HepG2 (cell line): ENCODE data around the gene FABP6. TPM values are rescaled to one million over a fixed set of nuclear protein-coding genes. Genes with fewer than 3 reads are reported as not detected.
"Not testable (repeated sequence)": the region's sequence is repeated elsewhere in the genome, so short reads cannot be mapped to it uniquely, and the experiment has no call there.

ENCODE experiments used
- ATAC-seq: fragments of 200-7000 bp; cut with Tn5 transposase; 3 replicates; pipeline ENCODE4 v1.9.1; 2020; ENCODE audit warnings: mild to moderate bottlenecking, moderate library complexity
- BruUV-seq: library from RNA; stranded (reverse); fragments of 400-500 nt; replicated peaks from 2 replicates; lab custom pipeline; 2021; lab: Mats Ljungman, UMichigan
- CTCF ChIA-PET: fragments of 300-600 bp; formaldehyde crosslinking; extraction: SDS; loops from one replicate; lab custom pipeline; 2021; ENCODE audit warnings: low total read pairs, inconsistent platforms, low intra/inter-chr PET ratio; lab: Yijun Ruan, JAX
- POLR2A ChIA-PET: fragments of 350-600 bp; sonication (Branson Sonifier 250); formaldehyde crosslinking; loops from one replicate; lab custom pipeline; 2020; ENCODE audit warnings: antibody characterized with exemption, inconsistent platforms; lab: Yijun Ruan, JAX
- DNase-seq: peaks from one replicate; pipeline ENCODE4 v3.0.0-alpha.2; 2015; ENCODE audit warnings: low spot score
- FAIRE-seq: peaks from 3 replicates; lab custom pipeline; 2011; peaks lifted over from hg19 to GRCh38; lab: Jason Lieb, UNC
- H2AFZ ChIP-seq: one replicate; pipeline ENCODE4 v1.6.1; 2011; ENCODE audit warnings: low read length, inconsistent platforms
- H3K27ac ChIP-seq: fragments of 300-600 bp; 3 replicates; pipeline ENCODE4 v1.8.0; 2011; ENCODE audit warnings: mixed run types, mild to moderate bottlenecking, mixed read lengths, low read length, inconsistent platforms; ENCODE audit not compliant: insufficient read depth; ENCODE audit errors: extremely low read length
- H3K27me3 ChIP-seq, 2 experiments: fragments of 200-600 bp in 1 of 2; 2 replicates in 1 of 2; 3 replicates in 1 of 2; pipeline versions ENCODE4 v1.6.0 to v1.8.0; 2011; ENCODE audit warnings: low read length in 2 of 2, mild to moderate bottlenecking in 2 of 2, moderate library complexity in 2 of 2, inconsistent platforms in 1 of 2; ENCODE audit not compliant: insufficient read depth in 2 of 2, control insufficient read depth in 1 of 2
- H3K36me3 ChIP-seq, 2 experiments: fragments of 200-600 bp in 1 of 2; replicated peaks in 1 of 2; 2 replicates in 1 of 2; 3 replicates in 1 of 2; pipeline versions ENCODE4 v1.5.1 to v1.8.0; 2011; ENCODE audit warnings: low read length in 2 of 2, inconsistent platforms in 1 of 2; ENCODE audit not compliant: insufficient read depth in 2 of 2, control insufficient read depth in 1 of 2
- H3K4me1 ChIP-seq: 2 replicates; pipeline ENCODE4 v1.5.1; 2012; ENCODE audit warnings: low read length, inconsistent platforms; ENCODE audit not compliant: insufficient read depth
- H3K4me2 ChIP-seq: 2 replicates; pipeline ENCODE4 v1.6.0; 2011; ENCODE audit warnings: low read depth, low read length, inconsistent platforms
- H3K4me3 ChIP-seq, 3 experiments: fragments of 200-600 bp in 1 of 3; sonication (generic), shearing (Covaris generic) in 1 of 3; replicated peaks in 1 of 3; 2 replicates each; pipeline ENCODE4 v1.5.1; 2011 to 2016; ENCODE audit warnings: low read length in 3 of 3, inconsistent platforms in 2 of 3, low read depth in 2 of 3, mild to moderate bottlenecking in 2 of 3, control low read depth in 1 of 3, mixed read lengths in 1 of 3; ENCODE audit not compliant: insufficient read depth in 1 of 3
- H3K79me2 ChIP-seq: one replicate; pipeline ENCODE4 v1.6.1; 2011; ENCODE audit warnings: low read length, inconsistent platforms; ENCODE audit not compliant: insufficient read depth
- H3K9ac ChIP-seq: 2 replicates; pipeline ENCODE4 v1.6.0; 2011; ENCODE audit warnings: mild to moderate bottlenecking, low read depth, low read length, inconsistent platforms; ENCODE audit not compliant: insufficient read depth
- H3K9me3 ChIP-seq: 2 replicates; pipeline ENCODE4 v1.5.1; 2012; ENCODE audit warnings: mild to moderate bottlenecking, low read length
- H4K20me1 ChIP-seq: 2 replicates; pipeline ENCODE4 v1.6.0; 2011; ENCODE audit warnings: inconsistent platforms, mild to moderate bottlenecking, low read length, moderate library complexity; ENCODE audit not compliant: insufficient read depth
- RBM22 ChIP-seq: fragments of 200-400 bp; formaldehyde crosslinking; optimal IDR thresholded peaks from 2 replicates; pipeline ENCODE3; 2017; ENCODE audit warnings: mild to moderate bottlenecking, low read length, moderate library complexity
- ZNF18 ChIP-seq: sonication (generic); formaldehyde crosslinking; IDR thresholded peaks from 2 replicates; pipeline ENCODE4 v1.8.0; 2022; ENCODE audit warnings: mild to moderate bottlenecking, missing genetic modification reagents; ENCODE audit not compliant: insufficient replicate concordance
- WGBS: methylation state at CpG from one replicate; pipeline ENCODE4 v1.1.6; 2017; ENCODE audit warnings: low lambda C conversion rate; 5-methylcytosine and 5-hydroxymethylcytosine counted together
- in situ Hi-C: cut with HindIII; loops from 2 replicates; pipeline ENCODE4 v1.10.0; 2017; ENCODE audit warnings: low pct_unique_long_range_greater_than_20kb; ENCODE audit not compliant: extremely low pct_ligation_motif_present
- intact Hi-C: fragments of 100-400 bp; cut with micrococcal nuclease; formaldehyde crosslinking; loops from one replicate; pipeline ENCODE4 v1.10.0; 2022; ENCODE audit not compliant: unreplicated experiment
- polyA plus RNA-seq, 8 experiments: library from polyadenylated mRNA; depleted of rRNA in 3 of 8; stranded (reverse) in 7 of 8; unstranded in 1 of 8; fragments of >200 nt; fragmentation: Illumina TruSeq in 4 of 8; extraction: Trizol in 4 of 8; gene quantifications; 2 replicates each; pipeline versions ENCODE4 v1.2.1 to v1.2.3, GENCODE V29; 2011 to 2016; ENCODE audit warnings: low read depth in 4 of 8, missing spikeins in 1 of 8, mixed read lengths in 1 of 8; ENCODE audit not compliant: insufficient read depth in 1 of 8
- total RNA-seq, 5 experiments: library from RNA; depleted of rRNA; stranded (reverse); fragments of >200 nt; fragmentation: Illumina TruSeq; extraction: Trizol; gene quantifications; 2 replicates each; pipeline ENCODE4 v1.2.3, GENCODE V29; 2016; ENCODE audit warnings: low read depth in 1 of 5

FABP6 gene
- total and polyA plus RNA-seq, 2 of the 13 experiments (the other 11 are each of a cell fraction or from before 2014, with no cell fraction given), result 0.13 TPM; not detected in 1

- H3K36me3 ChIP-seq, H3K9ac ChIP-seq, H3K9me3 ChIP-seq, H2AFZ ChIP-seq, H3K4me1 ChIP-seq, H4K20me1 ChIP-seq, H3K27me3 ChIP-seq, H3K4me3 ChIP-seq, H3K27ac ChIP-seq, BruUV-seq, CTCF ChIA-PET, DNase-seq, ATAC-seq, intact Hi-C loops, H3K79me2 ChIP-seq, in situ Hi-C loops, FAIRE-seq, H3K4me2 ChIP-seq, POLR2A ChIA-PET: not testable (repeated sequence)
- WGBS, result 79% methylated on average over 1 of the region's 1 CpG
Observed at GRCh38 chr5:160249570-160249969, 20.3 kb downstream of the FABP6 start.

- ChIA-PET POLR2A (no interaction called here), CTCF (no interaction called here)
- no peaks in the 10 kb centered on the region for H3K9me3 ChIP-seq
- H3K27ac ChIP-seq, result no peak overlapping the region
- no peak overlapping the region for H3K9ac ChIP-seq
- H3K27me3 ChIP-seq, result no peaks in the 10 kb centered on the region; a peak in 1 of 5 replicates
- H2AFZ ChIP-seq, result no peak overlapping the region
- in situ Hi-C loops, result no loop called here
- BruUV-seq, result no TSS peak
- DNase-seq, result no peak
- H3K4me1 ChIP-seq, result no peaks in the 10 kb centered on the region
- H3K36me3 ChIP-seq, result peaks cover 0 to 2% of the 10 kb centered on the region in 2 experiments; a peak in 1 of 5 replicates
- H3K4me3 ChIP-seq, result no peak overlapping the region
- TF ChIP-seq RBM22, result peak; percentile 31
- no peak for TF ChIP-seq ZNF18 (CRISPR knock-in tag)
- TF ChIP-seq, all 625 proteins: peak for 1
- Histone ChIP-seq H3K79me2 (no peaks in the 10 kb centered on the region), H4K20me1 (no peaks in the 10 kb centered on the region), H3K4me2 (no peak overlapping the region)
- FAIRE-seq, result no peak
- WGBS, result 63% methylated on average over 4 of the region's 5 CpGs
- intact Hi-C loops, result no loop called here
- no peak for ATAC-seq
Observed at GRCh38 chr5:160250226-160250625, 20.9 kb downstream of the FABP6 start.
